ENCODE data around the gene PRR36.

DNA sequence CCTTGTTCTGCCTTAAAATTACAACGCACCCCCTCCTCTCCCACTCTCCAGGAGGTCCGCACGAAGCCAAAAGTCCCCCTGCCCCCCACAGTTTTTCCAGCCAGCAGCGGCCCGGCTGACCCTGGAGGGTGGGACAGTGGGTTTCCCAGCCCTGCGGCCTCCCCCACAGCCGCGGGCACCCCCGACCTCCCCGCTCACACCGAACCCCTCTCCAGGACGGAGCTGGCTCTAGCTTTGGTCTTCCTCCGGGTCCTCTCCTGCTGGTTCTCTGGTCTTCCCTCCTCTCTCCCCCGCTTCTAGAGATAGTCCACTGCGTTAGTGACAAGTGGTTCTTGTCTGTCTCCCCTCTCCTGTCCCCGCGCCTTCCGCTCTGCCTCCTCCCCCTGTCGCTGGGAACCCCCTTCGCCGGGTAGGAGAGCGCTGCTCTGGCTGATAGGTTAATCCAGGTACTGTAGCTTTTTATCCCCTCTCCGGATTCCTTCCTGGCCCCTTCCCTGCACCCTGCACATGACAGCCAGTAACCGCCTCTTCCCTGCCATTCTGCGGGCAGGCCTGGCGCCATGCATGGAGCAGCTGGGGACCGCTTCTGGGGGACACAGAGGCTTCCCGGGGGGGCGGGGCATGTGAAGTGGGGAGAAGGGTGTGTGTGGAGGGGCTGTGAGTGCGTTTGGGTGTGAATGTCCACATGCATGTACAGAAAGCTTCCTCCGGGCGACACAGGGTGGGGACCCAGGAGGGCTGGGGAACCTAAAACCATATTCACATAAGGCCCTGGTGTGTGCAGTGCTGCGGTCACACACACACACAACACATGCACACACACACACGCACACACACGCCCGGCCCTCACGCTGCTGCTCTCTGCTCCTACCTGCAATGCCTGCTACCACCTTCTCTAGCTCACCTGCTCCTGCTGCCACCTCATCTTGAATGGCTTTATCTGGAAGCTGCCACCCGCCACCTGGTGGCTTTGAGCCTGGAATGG is 17.2 kb downstream of the PRR36 start:
- TF ChIP-seq, protein P1, sequence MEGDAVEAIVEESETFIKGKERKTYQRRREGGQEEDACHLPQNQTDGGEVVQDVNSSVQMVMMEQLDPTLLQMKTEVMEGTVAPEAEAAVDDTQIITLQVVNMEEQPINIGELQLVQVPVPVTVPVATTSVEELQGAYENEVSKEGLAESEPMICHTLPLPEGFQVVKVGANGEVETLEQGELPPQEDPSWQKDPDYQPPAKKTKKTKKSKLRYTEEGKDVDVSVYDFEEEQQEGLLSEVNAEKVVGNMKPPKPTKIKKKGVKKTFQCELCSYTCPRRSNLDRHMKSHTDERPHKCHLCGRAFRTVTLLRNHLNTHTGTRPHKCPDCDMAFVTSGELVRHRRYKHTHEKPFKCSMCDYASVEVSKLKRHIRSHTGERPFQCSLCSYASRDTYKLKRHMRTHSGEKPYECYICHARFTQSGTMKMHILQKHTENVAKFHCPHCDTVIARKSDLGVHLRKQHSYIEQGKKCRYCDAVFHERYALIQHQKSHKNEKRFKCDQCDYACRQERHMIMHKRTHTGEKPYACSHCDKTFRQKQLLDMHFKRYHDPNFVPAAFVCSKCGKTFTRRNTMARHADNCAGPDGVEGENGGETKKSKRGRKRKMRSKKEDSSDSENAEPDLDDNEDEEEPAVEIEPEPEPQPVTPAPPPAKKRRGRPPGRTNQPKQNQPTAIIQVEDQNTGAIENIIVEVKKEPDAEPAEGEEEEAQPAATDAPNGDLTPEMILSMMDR (IDR thresholded peaks at IDR 0.05) = no peak
- TF ChIP-seq EZH2phosphoT487 (IDR thresholded peaks at IDR 0.05) = no peak

Measured in neural progenitor cell (in vitro differentiated cells).